ENCODE data around the gene NFKB1.
"Not testable (repeated sequence)": the region's sequence is repeated elsewhere in the genome, so short reads cannot be mapped to it uniquely, and the experiment has no call there.

The NFKB1 gene

DNA sequence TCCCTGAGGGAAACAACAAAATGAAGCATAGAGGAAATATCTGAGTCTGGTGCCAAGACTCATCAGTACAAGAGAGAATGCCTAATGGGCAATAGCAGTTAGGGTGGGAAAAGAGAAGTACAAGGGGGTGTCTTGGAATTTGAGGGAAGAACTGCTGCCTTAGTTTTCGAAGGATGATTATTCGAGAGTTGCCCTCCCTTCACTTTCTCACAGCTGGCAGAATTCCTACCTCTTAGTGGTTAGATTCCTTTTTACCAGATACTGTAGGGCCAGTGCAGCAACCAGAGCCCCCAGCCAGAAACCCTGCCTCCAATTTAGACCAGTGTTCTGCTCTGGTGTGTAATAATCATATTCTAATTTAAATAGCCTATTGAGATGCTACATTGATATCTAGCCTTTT lies 56.5 kb downstream of the NFKB1 start:
- no peaks in the 10 kb centered on the region for H3K9me3 ChIP-seq (ENCODE audit: control insufficient read depth, low read length)
- peaks cover 13% of the 10 kb centered on the region for H3K4me1 ChIP-seq (ENCODE audit: control insufficient read depth, insufficient read depth, low read length, poor library complexity, severe bottlenecking)
- no peak for DNase-seq
- H3K27me3 ChIP-seq (replicated peaks; ENCODE audit: control insufficient read depth, insufficient read depth, low read length, poor library complexity, severe bottlenecking), result no peaks in the 10 kb centered on the region
- H3K4me3 ChIP-seq (ENCODE audit: insufficient read depth, low read depth, low read length, poor library complexity, severe bottlenecking), result no peak overlapping the region
- H3K36me3 ChIP-seq (ENCODE audit: control insufficient read depth, insufficient read depth, low read length), result no peaks in the 10 kb centered on the region
- no peak overlapping the region for H3K27ac ChIP-seq (ENCODE audit: insufficient read depth, low read length, poor library complexity, severe bottlenecking)

DNA sequence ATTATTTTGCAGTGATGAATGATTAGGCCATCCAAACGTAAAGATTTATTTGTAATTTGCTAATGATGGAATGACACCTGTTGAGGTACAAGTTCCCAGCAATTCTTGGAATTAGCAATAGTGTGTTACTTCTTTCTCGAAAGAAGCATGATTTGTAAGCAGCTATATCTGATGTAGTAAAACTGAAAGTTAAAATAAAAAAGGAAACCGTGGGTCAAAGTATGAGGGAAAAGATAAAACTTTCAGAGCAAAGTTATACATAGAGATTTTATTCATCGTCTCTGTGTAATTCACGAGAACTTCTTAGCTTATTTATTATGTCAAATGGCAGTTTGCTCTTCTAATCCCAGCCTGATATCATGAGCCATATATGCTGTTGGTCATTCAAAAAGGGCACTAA lies 59.0 kb downstream of the NFKB1 start:
- H3K36me3 ChIP-seq (ENCODE audit: control insufficient read depth, insufficient read depth, low read length), result no peaks in the 10 kb centered on the region
- peaks cover 3% of the 10 kb centered on the region for H3K4me1 ChIP-seq (ENCODE audit: control insufficient read depth, insufficient read depth, low read length, poor library complexity, severe bottlenecking)
- no peaks in the 10 kb centered on the region for H3K27me3 ChIP-seq (replicated peaks; ENCODE audit: control insufficient read depth, insufficient read depth, low read length, poor library complexity, severe bottlenecking)
- H3K4me3 ChIP-seq (ENCODE audit: insufficient read depth, low read depth, low read length, poor library complexity, severe bottlenecking), result peak overlapping the region; percentile 20
- no peak overlapping the region for H3K27ac ChIP-seq (ENCODE audit: insufficient read depth, low read length, poor library complexity, severe bottlenecking)
- no peak for DNase-seq
- no peaks in the 10 kb centered on the region for H3K9me3 ChIP-seq (ENCODE audit: control insufficient read depth, low read length)

- no peak for DNase-seq
- Histone ChIP-seq H3K27me3 (replicated peaks; ENCODE audit: control insufficient read depth, insufficient read depth, low read length, poor library complexity, severe bottlenecking) (no peaks in the 10 kb centered on the region), H3K27ac (ENCODE audit: insufficient read depth, low read length, poor library complexity, severe bottlenecking) (no peak overlapping the region), H3K4me3 (ENCODE audit: insufficient read depth, low read depth, low read length, poor library complexity, severe bottlenecking) (no peak overlapping the region), H3K9me3 (ENCODE audit: control insufficient read depth, low read length) (no peaks in the 10 kb centered on the region), H3K36me3 (ENCODE audit: control insufficient read depth, insufficient read depth, low read length) (no peaks in the 10 kb centered on the region), H3K4me1 (ENCODE audit: control insufficient read depth, insufficient read depth, low read length, poor library complexity, severe bottlenecking) (peaks cover 3% of the 10 kb centered on the region)
Measured at GRCh38 chr4:102560571-102561341, 59.6 kb downstream of the NFKB1 start.

DNA sequence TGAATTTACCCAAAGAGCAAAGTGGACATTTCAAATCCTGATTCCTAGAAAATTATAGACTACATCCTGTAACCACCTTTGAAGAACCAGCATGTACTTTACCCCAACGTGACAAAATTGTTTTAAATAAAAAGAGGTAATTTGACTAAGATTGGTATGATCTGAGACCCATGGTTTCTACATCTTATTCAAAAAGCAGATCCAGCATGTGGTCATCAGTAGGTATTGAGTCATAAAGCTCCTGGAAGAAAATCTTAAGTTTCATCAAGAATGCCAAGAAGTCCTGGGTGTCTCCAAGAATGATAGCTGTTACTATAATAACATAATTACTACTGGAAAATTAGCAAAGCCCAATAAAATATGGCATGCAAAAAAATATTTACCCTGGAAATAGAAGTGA lies 61.8 kb downstream of the NFKB1 start:
- DNase-seq, result no peak
- H3K36me3 ChIP-seq (ENCODE audit: control insufficient read depth, insufficient read depth, low read length), result no peaks in the 10 kb centered on the region

DNA sequence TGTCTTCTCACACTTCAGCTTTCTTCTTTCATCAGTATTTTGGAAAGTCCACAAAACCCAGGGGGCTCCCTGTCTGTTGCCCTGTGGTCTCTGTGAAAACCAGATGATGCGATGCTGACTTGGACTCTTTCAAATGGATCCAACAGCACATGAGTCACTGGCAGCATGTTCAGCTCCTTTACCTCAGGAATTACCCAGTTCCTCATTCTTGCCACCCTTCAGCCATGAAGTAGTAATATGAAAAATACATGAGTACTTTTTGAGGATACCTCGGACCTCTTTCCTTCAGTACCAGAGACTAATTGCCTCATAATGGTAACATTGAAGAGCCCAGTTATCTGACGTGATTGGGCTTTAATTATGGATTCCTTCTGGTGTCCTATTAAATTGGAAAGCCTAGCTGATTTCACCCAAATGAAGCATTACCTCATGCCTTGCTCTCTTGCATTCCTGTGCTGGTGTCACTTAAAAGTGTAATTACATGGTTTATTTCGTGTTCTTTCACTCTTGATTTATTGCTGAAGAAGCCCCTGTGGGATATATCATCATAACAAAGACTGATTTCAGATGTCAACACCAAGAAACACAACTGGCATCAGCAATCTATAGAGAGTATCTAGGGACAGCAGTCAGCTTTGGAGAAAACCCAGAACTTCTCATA lies 63.4 kb downstream of the NFKB1 start:
- no peak overlapping the region for H3K27ac ChIP-seq (ENCODE audit: insufficient read depth, low read length, poor library complexity, severe bottlenecking)
- no peak for DNase-seq
- H3K4me1 ChIP-seq (ENCODE audit: control insufficient read depth, insufficient read depth, low read length, poor library complexity, severe bottlenecking), result peaks cover 4% of the 10 kb centered on the region
- no peaks in the 10 kb centered on the region for H3K36me3 ChIP-seq (ENCODE audit: control insufficient read depth, insufficient read depth, low read length)
- no peak overlapping the region for H3K4me3 ChIP-seq (ENCODE audit: insufficient read depth, low read depth, low read length, poor library complexity, severe bottlenecking)
- H3K9me3 ChIP-seq (ENCODE audit: control insufficient read depth, low read length), result no peaks in the 10 kb centered on the region
- no peaks in the 10 kb centered on the region for H3K27me3 ChIP-seq (replicated peaks; ENCODE audit: control insufficient read depth, insufficient read depth, low read length, poor library complexity, severe bottlenecking)

More for the DNA sequence above, 61.8 kb downstream of the NFKB1 start:
- H3K27me3 ChIP-seq (replicated peaks; ENCODE audit: control insufficient read depth, insufficient read depth, low read length, poor library complexity, severe bottlenecking), result no peaks in the 10 kb centered on the region
- no peaks in the 10 kb centered on the region for H3K9me3 ChIP-seq (ENCODE audit: control insufficient read depth, low read length)
- H3K4me3 ChIP-seq (ENCODE audit: insufficient read depth, low read depth, low read length, poor library complexity, severe bottlenecking), result no peak overlapping the region
- no peak overlapping the region for H3K27ac ChIP-seq (ENCODE audit: insufficient read depth, low read length, poor library complexity, severe bottlenecking)
- peaks cover 4% of the 10 kb centered on the region for H3K4me1 ChIP-seq (ENCODE audit: control insufficient read depth, insufficient read depth, low read length, poor library complexity, severe bottlenecking)

GRCh38 chr4:102565696-102566095 lies 64.5 kb downstream of the NFKB1 start:
- Histone ChIP-seq H3K9me3 (ENCODE audit: control insufficient read depth, low read length) (no peaks in the 10 kb centered on the region), H3K27me3 (replicated peaks; ENCODE audit: control insufficient read depth, insufficient read depth, low read length, poor library complexity, severe bottlenecking) (no peaks in the 10 kb centered on the region), H3K27ac (ENCODE audit: insufficient read depth, low read length, poor library complexity, severe bottlenecking) (no peak overlapping the region), H3K4me1 (ENCODE audit: control insufficient read depth, insufficient read depth, low read length, poor library complexity, severe bottlenecking) (peaks cover 4% of the 10 kb centered on the region), H3K36me3 (ENCODE audit: control insufficient read depth, insufficient read depth, low read length) (peaks cover 5% of the 10 kb centered on the region), H3K4me3 (ENCODE audit: insufficient read depth, low read depth, low read length, poor library complexity, severe bottlenecking) (no peak overlapping the region)
- DNase-seq, result no peak

DNA sequence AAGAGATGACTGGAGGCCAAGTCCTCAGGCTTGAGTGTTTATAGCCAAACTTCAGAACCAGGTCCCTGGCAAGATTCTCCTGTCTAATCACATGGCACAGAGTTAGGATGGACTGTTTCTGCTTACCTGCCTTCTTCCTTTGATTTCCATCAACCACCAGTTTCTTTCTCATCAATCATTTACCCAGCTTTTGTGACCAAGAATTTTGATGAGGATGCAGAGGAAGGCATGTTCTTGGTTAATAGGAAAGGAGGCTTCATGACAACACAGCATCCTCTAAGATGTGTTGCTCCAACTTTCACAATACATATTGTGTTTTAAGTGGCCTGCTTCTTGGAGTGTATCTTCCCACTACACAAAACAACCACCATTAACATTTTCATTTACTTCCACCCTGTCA lies 65.3 kb downstream of the NFKB1 start:
- H3K4me3 ChIP-seq (ENCODE audit: insufficient read depth, low read depth, low read length, poor library complexity, severe bottlenecking), result no peak overlapping the region
- peaks cover 5% of the 10 kb centered on the region for H3K36me3 ChIP-seq (ENCODE audit: control insufficient read depth, insufficient read depth, low read length)
- no peaks in the 10 kb centered on the region for H3K9me3 ChIP-seq (ENCODE audit: control insufficient read depth, low read length)
- no peak overlapping the region for H3K27ac ChIP-seq (ENCODE audit: insufficient read depth, low read length, poor library complexity, severe bottlenecking)
- no peaks in the 10 kb centered on the region for H3K27me3 ChIP-seq (replicated peaks; ENCODE audit: control insufficient read depth, insufficient read depth, low read length, poor library complexity, severe bottlenecking)
- no peak for DNase-seq
- peaks cover 4% of the 10 kb centered on the region for H3K4me1 ChIP-seq (ENCODE audit: control insufficient read depth, insufficient read depth, low read length, poor library complexity, severe bottlenecking)

GRCh38 chr4:102567427-102567826 lies 66.3 kb downstream of the NFKB1 start:
- no peak for DNase-seq
- Histone ChIP-seq H3K27ac (ENCODE audit: insufficient read depth, low read length, poor library complexity, severe bottlenecking) (no peak overlapping the region), H3K4me3 (ENCODE audit: insufficient read depth, low read depth, low read length, poor library complexity, severe bottlenecking) (no peak overlapping the region), H3K36me3 (ENCODE audit: control insufficient read depth, insufficient read depth, low read length) (peaks cover 5% of the 10 kb centered on the region), H3K9me3 (ENCODE audit: control insufficient read depth, low read length) (no peaks in the 10 kb centered on the region), H3K4me1 (ENCODE audit: control insufficient read depth, insufficient read depth, low read length, poor library complexity, severe bottlenecking) (peaks cover 4% of the 10 kb centered on the region), H3K27me3 (replicated peaks; ENCODE audit: control insufficient read depth, insufficient read depth, low read length, poor library complexity, severe bottlenecking) (no peaks in the 10 kb centered on the region)

DNA sequence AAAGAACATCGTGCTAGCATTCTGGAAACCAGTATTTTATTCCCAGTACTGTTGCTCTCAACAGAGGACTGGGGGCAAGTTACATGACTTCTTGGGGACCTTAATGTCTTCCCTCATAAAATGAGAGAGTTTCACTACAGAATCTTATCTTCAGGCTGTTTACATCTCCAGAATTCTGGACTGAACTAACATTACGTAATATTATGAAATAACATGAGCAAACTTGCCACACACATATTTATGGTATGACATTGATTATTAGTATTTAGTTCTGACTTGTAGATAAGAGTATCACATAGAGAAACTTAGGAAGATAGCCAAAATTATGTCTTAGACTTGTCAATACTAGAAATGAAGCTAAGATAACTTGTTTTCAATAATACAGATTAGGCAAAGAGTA lies 68.0 kb downstream of the NFKB1 start:
- Histone ChIP-seq H3K4me3 (ENCODE audit: insufficient read depth, low read depth, low read length, poor library complexity, severe bottlenecking) (no peak overlapping the region), H3K27me3 (replicated peaks; ENCODE audit: control insufficient read depth, insufficient read depth, low read length, poor library complexity, severe bottlenecking) (no peaks in the 10 kb centered on the region), H3K27ac (ENCODE audit: insufficient read depth, low read length, poor library complexity, severe bottlenecking) (no peak overlapping the region), H3K36me3 (ENCODE audit: control insufficient read depth, insufficient read depth, low read length) (peaks cover 5% of the 10 kb centered on the region), H3K4me1 (ENCODE audit: control insufficient read depth, insufficient read depth, low read length, poor library complexity, severe bottlenecking) (peaks cover 9% of the 10 kb centered on the region), H3K9me3 (ENCODE audit: control insufficient read depth, low read length) (no peaks in the 10 kb centered on the region)
- DNase-seq, result no peak

- H3K4me3 ChIP-seq (ENCODE audit: insufficient read depth, low read depth, low read length, poor library complexity, severe bottlenecking); H3K9me3 ChIP-seq (ENCODE audit: control insufficient read depth, low read length); H3K27me3 ChIP-seq (replicated peaks; ENCODE audit: control insufficient read depth, insufficient read depth, low read length, poor library complexity, severe bottlenecking); H3K27ac ChIP-seq (ENCODE audit: insufficient read depth, low read length, poor library complexity, severe bottlenecking); H3K36me3 ChIP-seq (ENCODE audit: control insufficient read depth, insufficient read depth, low read length); DNase-seq: not testable (repeated sequence)
- peaks cover 19% of the 10 kb centered on the region for H3K4me1 ChIP-seq (ENCODE audit: control insufficient read depth, insufficient read depth, low read length, poor library complexity, severe bottlenecking)
Measured at GRCh38 chr4:102570211-102570610, 69.1 kb downstream of the NFKB1 start.
